ENCODE data around the gene KLF3. TPM values are rescaled to one million over a fixed set of nuclear protein-coding genes. Genes with fewer than 3 reads are reported as not detected.

KLF3 gene
- polyA plus RNA-seq, 1 experiment, result 11.4 TPM

DNA sequence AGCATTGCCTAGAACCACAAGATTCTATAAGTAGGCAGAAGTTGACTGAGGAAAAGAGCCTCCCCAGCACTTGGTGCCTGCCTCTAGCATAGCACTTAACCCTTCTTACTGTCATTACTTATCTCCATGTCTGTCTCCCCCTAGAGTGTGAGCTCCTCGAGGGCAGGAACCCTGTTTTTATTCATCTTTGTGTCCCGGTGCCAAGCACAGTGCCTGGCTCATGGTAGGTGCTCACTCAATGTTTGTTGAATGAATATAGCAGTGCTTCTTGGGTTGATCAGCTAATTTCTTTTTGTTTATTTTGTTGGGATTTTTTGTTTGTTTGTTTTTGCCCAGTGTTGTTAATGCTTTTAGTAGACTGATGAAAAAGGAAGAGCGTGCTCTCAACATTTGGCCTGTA, 30.3 kb downstream of the KLF3 start:
- no peaks in the 10 kb centered on the region for H3K27me3 ChIP-seq (ENCODE audit: control insufficient read depth, insufficient read depth, low read length)
- TF ChIP-seq, protein P1, sequence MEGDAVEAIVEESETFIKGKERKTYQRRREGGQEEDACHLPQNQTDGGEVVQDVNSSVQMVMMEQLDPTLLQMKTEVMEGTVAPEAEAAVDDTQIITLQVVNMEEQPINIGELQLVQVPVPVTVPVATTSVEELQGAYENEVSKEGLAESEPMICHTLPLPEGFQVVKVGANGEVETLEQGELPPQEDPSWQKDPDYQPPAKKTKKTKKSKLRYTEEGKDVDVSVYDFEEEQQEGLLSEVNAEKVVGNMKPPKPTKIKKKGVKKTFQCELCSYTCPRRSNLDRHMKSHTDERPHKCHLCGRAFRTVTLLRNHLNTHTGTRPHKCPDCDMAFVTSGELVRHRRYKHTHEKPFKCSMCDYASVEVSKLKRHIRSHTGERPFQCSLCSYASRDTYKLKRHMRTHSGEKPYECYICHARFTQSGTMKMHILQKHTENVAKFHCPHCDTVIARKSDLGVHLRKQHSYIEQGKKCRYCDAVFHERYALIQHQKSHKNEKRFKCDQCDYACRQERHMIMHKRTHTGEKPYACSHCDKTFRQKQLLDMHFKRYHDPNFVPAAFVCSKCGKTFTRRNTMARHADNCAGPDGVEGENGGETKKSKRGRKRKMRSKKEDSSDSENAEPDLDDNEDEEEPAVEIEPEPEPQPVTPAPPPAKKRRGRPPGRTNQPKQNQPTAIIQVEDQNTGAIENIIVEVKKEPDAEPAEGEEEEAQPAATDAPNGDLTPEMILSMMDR (IDR thresholded peaks at IDR 0.05; ENCODE audit: insufficient read depth, low read depth, low read length), result no peak
- H3K36me3 ChIP-seq (ENCODE audit: control insufficient read depth, insufficient read depth, low read length), result peaks cover 14% of the 10 kb centered on the region
- CTCF ChIA-PET, result interaction anchor here (0.9 to 1.1 kb wide), 2 partner anchors 8 to 37 kb away, joined by 3 read pairs; no protein-coding TSS in a partner anchor
- no peak for DNase-seq (ENCODE audit: low read depth)
- POLR2A ChIA-PET, result interaction anchor here (0.6 kb wide), 1 partner anchor 374 kb away, joined by 13 read pairs; no protein-coding TSS in a partner anchor
- no peak overlapping the region for H3K4me3 ChIP-seq (ENCODE audit: low read depth, low read length)

DNA sequence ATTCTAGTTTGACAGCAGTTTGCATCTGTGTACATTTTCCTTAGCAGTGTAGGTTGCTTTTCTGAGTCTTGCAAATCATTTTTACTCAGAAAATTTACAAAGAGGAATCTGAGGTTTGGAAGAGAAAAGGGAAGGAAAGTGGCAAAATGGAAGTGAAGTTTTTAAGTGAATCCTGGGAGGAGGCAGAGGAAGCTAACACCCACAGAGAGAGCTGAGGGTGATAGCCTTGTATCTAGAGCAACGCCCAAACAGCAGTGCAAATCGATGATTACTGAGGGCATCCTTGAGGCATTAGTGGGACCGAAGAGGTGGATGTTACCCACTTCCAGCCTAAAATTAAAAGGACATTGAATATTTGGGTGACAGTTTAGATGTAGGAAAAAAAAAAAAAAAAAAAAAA, 31.8 kb downstream of the KLF3 start:
- Histone ChIP-seq H3K27me3 (ENCODE audit: control insufficient read depth, insufficient read depth, low read length) (no peaks in the 10 kb centered on the region), H3K36me3 (ENCODE audit: control insufficient read depth, insufficient read depth, low read length) (peaks cover 10% of the 10 kb centered on the region), H3K4me3 (ENCODE audit: low read depth, low read length) (no peak overlapping the region)
- no peak for DNase-seq (ENCODE audit: low read depth)
- ChIA-PET CTCF (interaction anchor here (1.4 kb wide), 1 partner anchor 12 kb away, joined by 4 read pairs; no protein-coding TSS in a partner anchor), POLR2A (no interaction called here)
- TF ChIP-seq, protein P1 (IDR thresholded peaks at IDR 0.05; ENCODE audit: insufficient read depth, low read depth, low read length), result no peak

DNA sequence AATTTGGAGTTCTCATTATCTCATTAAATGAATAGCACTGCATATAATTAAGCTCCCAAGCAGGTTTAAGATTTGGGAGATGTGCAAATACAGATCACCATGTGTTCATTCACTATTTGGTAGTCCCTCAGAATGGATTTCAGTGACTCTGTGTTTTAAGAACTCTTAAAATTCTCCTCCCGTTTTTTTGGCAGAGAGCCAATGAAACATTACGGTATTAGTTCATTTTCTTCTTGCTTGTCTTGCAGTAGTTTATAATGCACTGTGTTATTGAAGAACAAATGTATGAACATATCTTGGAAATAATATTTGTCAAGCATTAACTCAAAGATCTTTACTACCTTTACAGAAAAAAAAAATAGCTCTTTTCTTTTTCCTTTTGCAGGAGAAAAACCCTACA, 32.7 kb downstream of the KLF3 start:
- DNase-seq (ENCODE audit: low read depth), result no peak
- no peak overlapping the region for H3K4me3 ChIP-seq (ENCODE audit: low read depth, low read length)
- H3K36me3 ChIP-seq (ENCODE audit: control insufficient read depth, insufficient read depth, low read length), result peaks cover 10% of the 10 kb centered on the region
- ChIA-PET CTCF (interaction anchor here (1.4 to 2.1 kb wide), 2 partner anchors 13 to 35 kb away, joined by 4 to 8 read pairs; no protein-coding TSS in a partner anchor), POLR2A (no interaction called here)
- TF ChIP-seq, protein P1 (IDR thresholded peaks at IDR 0.05; ENCODE audit: insufficient read depth, low read depth, low read length), result no peak
- no peaks in the 10 kb centered on the region for H3K27me3 ChIP-seq (ENCODE audit: control insufficient read depth, insufficient read depth, low read length)

DNA sequence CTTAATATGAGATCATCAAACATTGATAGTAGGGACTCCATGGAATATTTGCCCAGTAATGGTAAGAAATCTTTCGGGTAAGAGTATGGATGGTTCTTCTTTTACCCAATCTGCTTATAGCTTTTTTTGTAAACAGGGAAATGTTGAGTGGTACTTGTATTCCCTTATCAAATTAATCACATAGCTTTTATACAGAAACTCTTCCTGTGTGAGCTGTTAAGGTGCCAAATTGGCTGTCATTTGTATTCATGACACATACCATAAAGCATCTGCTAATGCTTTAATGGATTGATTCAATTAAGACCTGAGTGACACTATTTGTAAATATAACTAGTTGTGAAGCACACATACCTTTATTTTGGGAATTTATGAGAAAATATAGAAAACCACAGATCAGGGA, 34.2 kb downstream of the KLF3 start:
- Histone ChIP-seq H3K4me3 (ENCODE audit: low read depth, low read length) (no peak overlapping the region), H3K27me3 (ENCODE audit: control insufficient read depth, insufficient read depth, low read length) (no peaks in the 10 kb centered on the region), H3K36me3 (ENCODE audit: control insufficient read depth, insufficient read depth, low read length) (peaks cover 10% of the 10 kb centered on the region)
- CTCF ChIA-PET, result interaction anchor here (0.8 to 2.1 kb wide), 4 partner anchors 13 to 518 kb away, joined by 3 to 8 read pairs (median 3); no protein-coding TSS in a partner anchor
- POLR2A ChIA-PET, result no interaction called here
- DNase-seq (ENCODE audit: low read depth), result no peak
- TF ChIP-seq, protein P1 (IDR thresholded peaks at IDR 0.05; ENCODE audit: insufficient read depth, low read depth, low read length), result no peak

DNA sequence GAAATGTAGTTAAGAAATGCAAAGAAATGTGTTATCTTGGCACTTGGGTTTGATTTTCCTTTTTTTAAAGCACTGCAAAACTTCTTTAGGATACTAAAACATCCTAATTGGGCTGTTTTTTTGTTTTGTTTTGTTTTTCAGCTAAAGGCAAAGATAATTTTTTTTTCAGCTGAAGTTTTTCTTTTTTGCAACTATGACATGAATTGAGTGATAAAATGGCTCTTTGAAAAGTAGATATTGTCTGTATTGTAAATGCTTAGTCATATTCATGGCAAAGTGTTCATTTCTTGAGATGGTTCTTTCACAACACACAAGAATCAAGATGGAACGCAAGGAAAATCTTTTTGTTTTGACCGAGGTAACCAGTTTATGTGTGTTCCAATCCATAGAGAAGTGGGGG, 35.1 kb downstream of the KLF3 start:
- POLR2A ChIA-PET, result no interaction called here
- TF ChIP-seq, protein P1 (IDR thresholded peaks at IDR 0.05; ENCODE audit: insufficient read depth, low read depth, low read length), result no peak
- Histone ChIP-seq H3K27me3 (ENCODE audit: control insufficient read depth, insufficient read depth, low read length) (no peaks in the 10 kb centered on the region), H3K36me3 (ENCODE audit: control insufficient read depth, insufficient read depth, low read length) (peaks cover 10% of the 10 kb centered on the region), H3K4me3 (ENCODE audit: low read depth, low read length) (no peak overlapping the region)
- CTCF ChIA-PET, result interaction anchor here (1.2 to 1.8 kb wide), 2 partner anchors 12 to 520 kb away, joined by 3 to 5 read pairs; no protein-coding TSS in a partner anchor
- no peak for DNase-seq (ENCODE audit: low read depth)
